GM19328 (cell line): Measurements from ENCODE around the gene TMPO.
"Not testable (repeated sequence)": the region's sequence is repeated elsewhere in the genome, so short reads cannot be mapped to it uniquely, and the experiment has no call there.

Source experiments
- ATAC-seq: cut with Tn5 transposase; IDR thresholded peaks from one replicate; pipeline ENCODE4 v1.9.1; 2021; ENCODE audit warnings: mild to moderate bottlenecking, moderate library complexity; ENCODE audit not compliant: unreplicated experiment

Gene TMPO, protein sequence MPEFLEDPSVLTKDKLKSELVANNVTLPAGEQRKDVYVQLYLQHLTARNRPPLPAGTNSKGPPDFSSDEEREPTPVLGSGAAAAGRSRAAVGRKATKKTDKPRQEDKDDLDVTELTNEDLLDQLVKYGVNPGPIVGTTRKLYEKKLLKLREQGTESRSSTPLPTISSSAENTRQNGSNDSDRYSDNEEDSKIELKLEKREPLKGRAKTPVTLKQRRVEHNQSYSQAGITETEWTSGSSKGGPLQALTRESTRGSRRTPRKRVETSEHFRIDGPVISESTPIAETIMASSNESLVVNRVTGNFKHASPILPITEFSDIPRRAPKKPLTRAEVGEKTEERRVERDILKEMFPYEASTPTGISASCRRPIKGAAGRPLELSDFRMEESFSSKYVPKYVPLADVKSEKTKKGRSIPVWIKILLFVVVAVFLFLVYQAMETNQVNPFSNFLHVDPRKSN

DNA sequence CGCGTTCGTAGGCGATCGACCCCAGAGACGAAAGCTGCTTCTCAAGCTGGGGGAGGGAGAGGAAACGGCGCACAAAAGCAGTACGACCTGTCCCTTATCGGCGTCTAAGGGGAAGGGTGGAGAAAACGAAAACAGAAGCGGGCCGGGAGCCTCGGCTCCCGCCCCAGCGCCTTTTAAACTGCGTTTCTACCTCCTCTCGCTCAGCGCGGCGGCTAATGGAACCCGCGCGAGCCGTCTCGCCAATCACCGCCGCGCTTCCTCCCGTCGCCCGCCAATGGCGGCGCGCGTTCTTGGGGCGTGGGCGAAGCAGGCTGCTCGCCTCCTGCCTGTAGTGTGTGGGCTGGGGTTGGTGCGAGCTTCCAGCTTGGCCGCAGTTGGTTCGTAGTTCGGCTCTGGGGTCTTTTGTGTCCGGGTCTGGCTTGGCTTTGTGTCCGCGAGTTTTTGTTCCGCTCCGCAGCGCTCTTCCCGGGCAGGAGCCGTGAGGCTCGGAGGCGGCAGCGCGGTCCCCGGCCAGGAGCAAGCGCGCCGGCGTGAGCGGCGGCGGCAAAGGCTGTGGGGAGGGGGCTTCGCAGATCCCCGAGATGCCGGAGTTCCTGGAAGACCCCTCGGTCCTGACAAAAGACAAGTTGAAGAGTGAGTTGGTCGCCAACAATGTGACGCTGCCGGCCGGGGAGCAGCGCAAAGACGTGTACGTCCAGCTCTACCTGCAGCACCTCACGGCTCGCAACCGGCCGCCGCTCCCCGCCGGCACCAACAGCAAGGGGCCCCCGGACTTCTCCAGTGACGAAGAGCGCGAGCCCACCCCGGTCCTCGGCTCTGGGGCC, at the start of gene TMPO:
Gene TMPO (plus strand): TSS at position 304 of the 824 bp plus-strand sequence. CDS start 278 bp downstream, at position 582.
- peak; percentile 86 for ATAC-seq

DNA sequence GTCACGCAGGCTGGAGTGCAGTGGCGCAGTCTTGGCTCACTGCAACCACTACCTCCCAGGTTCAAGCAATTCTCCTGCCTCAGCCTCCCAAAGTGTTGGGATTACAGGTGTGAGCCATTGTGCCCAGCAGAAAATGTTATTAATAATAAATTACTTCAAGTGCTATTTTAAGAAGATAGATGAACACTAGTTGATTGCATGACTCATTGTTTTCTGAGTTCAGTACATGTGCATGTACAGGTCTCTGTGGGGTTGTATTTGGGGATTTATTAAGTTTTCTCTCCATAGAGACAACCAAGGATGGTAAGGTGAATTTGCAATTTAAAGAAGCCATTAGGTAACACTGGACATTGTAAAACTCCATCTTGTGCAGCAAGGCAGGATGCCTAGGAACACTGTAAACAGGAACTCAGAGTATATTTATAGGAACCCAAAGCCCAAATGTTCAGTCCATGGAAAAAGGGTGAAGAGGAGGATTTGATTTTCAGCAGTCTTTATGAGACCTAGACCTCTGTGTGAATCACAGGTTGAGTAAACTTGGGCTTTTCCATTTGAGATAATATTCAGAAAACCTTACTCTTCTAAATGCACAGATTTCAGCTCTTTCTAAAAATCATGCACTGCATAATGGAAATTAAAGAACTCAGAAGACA, 49.3 kb upstream of the TMPO start:
- no peak for ATAC-seq

DNA sequence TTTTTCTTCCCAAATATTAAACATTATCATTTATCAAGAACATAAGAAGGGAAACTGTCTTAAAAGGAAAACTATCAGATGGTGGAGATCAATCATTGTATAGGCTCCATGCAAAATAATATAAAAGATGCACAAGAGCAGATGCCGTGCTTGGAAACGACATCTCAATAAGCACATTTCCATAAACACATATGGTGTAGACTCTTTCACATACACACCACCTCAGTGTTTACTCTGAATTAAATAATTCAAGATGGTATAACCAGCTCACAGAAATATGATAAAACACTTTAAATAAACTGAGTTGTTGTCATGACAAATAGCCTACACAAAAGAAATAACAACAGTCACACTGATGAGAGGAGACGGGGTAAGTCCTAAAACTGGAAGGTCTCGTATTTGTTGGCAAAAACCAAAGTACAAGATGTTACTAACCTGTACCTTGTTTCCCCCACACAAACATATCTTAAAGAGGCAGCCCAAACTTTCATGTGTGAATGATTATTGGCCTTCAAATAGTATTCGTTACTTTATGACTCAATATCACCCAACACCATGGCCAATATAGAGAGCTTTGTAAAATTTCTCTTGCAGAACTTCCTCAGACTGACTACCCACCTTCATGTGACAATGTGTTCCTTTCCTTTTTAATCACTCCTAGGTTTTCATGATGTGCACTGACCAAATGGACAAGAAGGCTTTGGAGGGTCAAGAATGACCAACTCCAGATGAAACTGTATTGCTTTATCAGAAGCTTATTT, 48.6 kb upstream of the TMPO start:
- no peak for ATAC-seq

GRCh38 chr12:98469109-98469508, 46.3 kb upstream of the TMPO start:
- no peak for ATAC-seq

GRCh38 chr12:98470469-98471082, 44.8 kb upstream of the TMPO start:
- no peak for ATAC-seq

GRCh38 chr12:98471085-98471484, 44.3 kb upstream of the TMPO start:
- ATAC-seq, result no peak

DNA sequence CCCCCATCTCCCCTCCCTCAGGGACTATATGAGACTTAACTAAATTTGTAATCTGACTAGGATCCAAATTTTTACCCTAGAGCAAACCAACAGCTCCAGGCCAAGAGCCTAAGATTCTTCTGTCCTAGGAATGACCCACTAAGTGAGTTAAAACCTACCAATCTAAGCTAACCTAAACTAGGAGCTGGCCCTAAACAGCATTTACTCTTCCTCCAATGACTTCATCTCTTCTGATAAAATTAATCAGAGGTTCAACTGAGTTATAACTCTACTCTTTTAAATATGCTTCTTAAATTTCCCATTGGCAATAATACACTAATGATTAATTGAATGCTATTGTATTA, 39.9 kb upstream of the TMPO start:
- no peak for ATAC-seq

DNA sequence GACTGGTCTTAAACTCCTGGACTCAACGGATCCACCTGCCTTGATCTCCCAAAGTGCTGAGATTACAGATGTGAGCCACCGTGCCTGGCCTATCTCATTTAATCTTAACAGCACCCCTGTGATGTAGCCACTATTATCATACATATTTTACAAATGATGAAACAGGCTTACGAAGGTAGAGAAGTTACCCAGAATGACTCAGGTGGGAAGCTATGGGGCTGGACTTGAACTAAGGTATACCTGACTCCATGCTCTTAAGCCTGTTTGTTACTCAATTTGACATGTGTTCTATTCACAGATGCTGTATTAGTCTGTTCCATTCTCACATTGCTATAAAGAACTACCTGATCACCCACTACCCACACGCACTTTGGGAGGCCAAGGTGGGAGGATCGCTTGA, 36.8 kb upstream of the TMPO start:
- ATAC-seq, result no peak

- ATAC-seq, result no peak
Measured at GRCh38 chr12:98483621-98484503, 31.5 kb upstream of the TMPO start.

- ATAC-seq, result no peak
Measured at GRCh38 chr12:98485792-98486340, 29.5 kb upstream of the TMPO start.

DNA sequence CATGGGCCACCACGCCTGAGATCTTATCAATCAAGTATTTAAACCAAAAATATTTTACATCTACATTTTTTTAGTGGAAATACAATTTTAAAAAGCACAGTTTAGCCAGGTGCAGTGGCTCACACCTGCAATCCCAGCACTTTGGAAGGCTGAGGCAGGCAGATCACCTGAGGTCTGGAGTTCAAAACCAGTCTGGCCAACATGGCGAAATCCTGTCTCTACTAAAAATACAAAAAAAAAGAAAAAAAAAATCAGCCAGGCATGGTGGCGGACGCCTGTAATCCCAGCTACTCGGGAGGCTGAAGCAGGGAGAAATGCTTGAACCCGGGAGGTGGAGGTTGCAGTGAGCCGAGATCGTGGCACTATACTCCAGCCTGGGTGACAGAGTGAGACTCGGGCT, 27.0 kb upstream of the TMPO start:
- ATAC-seq, result not testable (repeated sequence)

- no peak for ATAC-seq
Measured at GRCh38 chr12:98489176-98489575, 26.2 kb upstream of the TMPO start.

DNA sequence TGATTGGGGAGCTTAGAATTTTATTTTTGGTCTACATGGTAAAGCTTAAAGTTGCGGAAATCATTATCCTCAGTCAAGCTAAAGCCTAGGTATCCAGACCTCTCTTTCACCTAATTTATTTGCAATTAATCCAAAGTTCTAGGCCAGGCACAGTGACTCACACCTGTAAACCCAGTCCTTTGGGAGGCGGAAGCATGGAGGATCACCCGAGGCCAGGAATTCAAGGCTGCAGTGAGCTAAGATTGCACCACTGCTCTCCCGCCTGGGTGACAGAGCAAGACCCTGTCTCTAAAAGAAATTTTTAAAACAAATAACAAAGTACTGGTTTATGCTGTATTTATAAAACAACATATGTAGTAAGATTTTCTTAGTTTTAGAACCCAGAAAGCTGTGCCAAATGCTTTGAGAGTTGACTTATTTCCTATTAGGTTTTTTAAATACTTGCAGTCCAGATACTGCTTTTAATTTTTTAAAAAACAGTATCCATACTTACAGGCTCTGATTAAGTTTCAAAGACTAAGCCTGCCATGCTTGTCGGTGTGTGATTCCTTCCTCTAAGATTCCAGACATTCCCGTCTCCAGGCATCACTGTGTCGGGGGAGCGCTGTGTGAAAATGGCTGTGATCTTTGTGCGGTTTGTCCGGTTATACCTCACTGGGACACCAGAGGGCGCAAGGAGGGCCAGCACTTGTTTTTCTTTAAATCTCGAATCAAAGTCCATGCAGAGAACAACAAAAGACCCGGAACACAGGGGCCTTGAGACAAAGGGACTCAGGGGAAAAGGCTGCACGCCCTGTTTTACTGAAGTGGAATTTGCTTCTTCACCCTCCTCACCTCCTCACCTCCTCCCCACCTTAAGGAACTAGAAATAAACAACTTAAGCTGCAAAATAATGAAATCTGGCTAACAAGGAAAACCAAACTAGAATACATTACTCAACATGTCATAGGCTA, 24.6 kb upstream of the TMPO start:
- ATAC-seq, result peak; percentile 89

DNA sequence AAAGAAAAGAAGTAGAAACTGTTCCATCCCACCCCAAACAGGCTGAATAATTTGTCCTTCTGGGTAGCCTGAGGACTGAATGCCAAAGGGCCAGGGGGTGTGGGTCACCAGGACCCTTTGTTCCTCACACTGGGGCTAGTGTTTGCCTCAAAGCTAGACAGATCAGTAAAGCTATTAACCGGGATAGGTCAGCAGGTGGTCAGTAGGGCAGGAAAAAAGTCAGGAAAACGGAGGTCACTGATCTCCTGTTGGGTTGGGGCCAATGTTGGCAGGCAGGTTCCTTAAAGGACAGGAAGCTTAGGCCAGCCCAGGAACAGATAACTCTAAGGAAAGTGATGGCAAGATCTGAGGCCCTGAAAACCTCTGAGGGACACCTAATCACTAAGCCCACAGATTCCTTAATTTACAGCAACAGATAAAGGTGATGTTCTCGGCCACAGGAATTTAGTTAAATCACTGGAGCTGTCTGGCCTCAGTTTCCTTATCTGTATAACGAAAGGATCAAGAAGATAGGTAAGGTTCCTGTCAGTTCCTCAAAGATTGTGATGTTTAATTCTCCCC, 22.7 kb upstream of the TMPO start:
- no peak for ATAC-seq

DNA sequence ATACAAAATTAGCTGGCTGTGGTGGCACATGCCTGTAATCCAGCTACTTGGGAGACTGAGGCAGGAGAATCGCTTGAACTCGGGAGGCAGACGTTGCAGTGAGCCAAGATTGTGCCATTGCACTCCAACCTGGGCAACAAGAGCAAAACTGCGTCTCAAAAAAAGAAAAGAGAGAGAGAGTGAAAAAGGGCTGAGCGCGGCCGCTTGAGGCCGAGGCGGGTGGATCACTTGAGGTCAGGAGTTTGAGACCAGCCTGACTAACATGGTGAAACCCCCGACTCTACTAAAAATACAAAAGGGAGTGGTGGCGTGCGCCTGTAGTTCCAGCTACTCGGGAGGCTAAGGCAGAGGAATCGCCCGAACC, 14.1 kb upstream of the TMPO start:
- not testable (repeated sequence) for ATAC-seq

- peak; percentile 45 for ATAC-seq
Measured at GRCh38 chr12:98503342-98503591, 12.1 kb upstream of the TMPO start.

DNA sequence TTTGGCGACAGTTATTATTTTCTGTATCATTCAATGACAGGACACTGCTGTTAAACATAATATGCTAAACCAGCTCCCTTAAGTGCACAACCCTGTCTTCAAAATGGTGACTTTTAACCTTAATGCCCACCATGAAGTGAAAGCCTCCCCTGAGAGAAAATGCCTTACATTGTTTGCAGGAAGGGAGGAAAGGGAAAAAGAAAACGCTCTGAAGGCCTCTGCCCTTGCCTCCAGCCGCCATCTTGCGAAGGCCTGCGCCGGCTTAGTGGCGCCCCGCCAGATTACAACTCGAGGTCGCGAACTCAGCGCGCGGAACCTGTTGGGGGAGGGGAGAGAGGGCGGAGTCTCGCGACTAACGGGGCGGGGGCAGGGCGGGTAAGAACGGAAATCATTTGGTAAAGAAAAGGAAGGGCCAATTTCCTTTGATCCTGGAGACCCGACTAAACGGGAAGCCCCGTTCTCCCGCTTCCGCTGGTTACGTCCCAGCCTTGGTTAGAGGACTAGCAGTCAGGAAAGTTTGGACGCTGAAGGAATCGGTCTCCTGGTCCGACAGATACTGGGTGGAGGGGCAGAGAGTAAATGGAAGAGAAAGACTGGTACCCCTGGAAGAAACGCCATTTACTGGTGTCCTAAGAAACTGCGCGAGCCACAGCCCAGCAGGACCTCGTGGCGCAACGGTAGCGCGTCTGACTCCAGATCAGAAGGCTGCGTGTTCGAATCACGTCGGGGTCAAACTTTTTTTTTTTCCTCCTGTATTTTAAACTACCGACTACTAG, 11.6 kb upstream of the TMPO start:
- peak; percentile 67 for ATAC-seq

DNA sequence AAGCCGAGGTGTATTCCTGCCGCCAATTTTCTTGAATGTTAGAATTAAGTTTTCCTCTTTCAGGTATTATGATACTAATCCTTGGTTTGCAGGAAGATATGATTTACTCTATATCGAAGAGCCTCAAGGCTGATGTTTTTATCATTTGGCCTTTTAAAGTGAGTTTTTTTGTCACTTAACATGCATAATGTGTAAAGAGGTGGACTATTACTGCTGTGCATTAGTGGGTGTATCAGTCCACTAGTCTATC, 11.1 kb upstream of the TMPO start:
- peak; percentile 10 for ATAC-seq
